B cell (primary cell): Measurements from ENCODE around the gene HNRNPH1. TPM values are rescaled to one million over a fixed set of nuclear protein-coding genes. Genes with fewer than 3 reads are reported as not detected.

Experiments used
- ATAC-seq: fragments of 200-7000 bp; cut with Tn5 transposase; one replicate; pipeline ENCODE4 v1.10.0; 2021; ENCODE audit warnings: low read depth, mild to moderate bottlenecking, moderate number of reproducible peaks, moderate library complexity
- CTCF ChIA-PET: fragments of 350-600 bp; sonication (Branson Sonifier 250); formaldehyde crosslinking; loops from one replicate; lab custom pipeline; 2021; ENCODE audit warnings: antibody characterized with exemption, inconsistent platforms; lab: Charles Lee
- POLR2A ChIA-PET: fragments of 350-600 bp; sonication (Branson Sonifier 250); formaldehyde crosslinking; loops from one replicate; lab custom pipeline; 2021; ENCODE audit warnings: antibody characterized with exemption; lab: Charles Lee
- DNase-seq: peaks from one replicate; pipeline ENCODE4 v3.0.0; 2013
- H2AFZ ChIP-seq: 2 replicates; pipeline ENCODE4 v1.6.1; 2012; ENCODE audit warnings: mild to moderate bottlenecking, low read depth, low read length; ENCODE audit not compliant: insufficient read depth, poor library complexity, severe bottlenecking
- H3K27ac ChIP-seq, 2 donors: 1 replicate in 1 of 2; 2 replicates in 1 of 2; pipeline ENCODE4 v1.5.1; 2012 to 2013; ENCODE audit warnings: low read length in 2 of 2, mild to moderate bottlenecking in 2 of 2, moderate library complexity in 1 of 2
- H3K27me3 ChIP-seq, 4 experiments: fragments of 200-600 bp in 1 of 4; sonication (generic) in 1 of 4; replicated peaks in 1 of 4; 1 replicate in 2 of 4; 2 replicates in 2 of 4; pipeline versions ENCODE4 v1.6.1 to v1.7.0; 2013 to 2016; ENCODE audit warnings: low read length in 3 of 4, mild to moderate bottlenecking in 2 of 4, mixed read lengths in 1 of 4, moderate library complexity in 1 of 4; ENCODE audit not compliant: insufficient read depth in 4 of 4, control insufficient read depth in 3 of 4; ENCODE audit errors: control extremely low read depth in 1 of 4
- H3K36me3 ChIP-seq, 2 experiments: replicated peaks in 1 of 2; 1 replicate in 1 of 2; 2 replicates in 1 of 2; pipeline versions ENCODE4 v1.6.1 to v1.7.1; 2013; ENCODE audit warnings: low read length in 1 of 2; ENCODE audit not compliant: insufficient read depth in 2 of 2, control insufficient read depth in 1 of 2; ENCODE audit errors: control extremely low read depth in 1 of 2, extremely low read depth in 1 of 2
- H3K4me1 ChIP-seq, 2 donors: fragments of 200-600 bp in 1 of 2; sonication (generic) in 1 of 2; 1 replicate in 1 of 2; 2 replicates in 1 of 2; pipeline versions ENCODE4 v1.5.1 to v1.6.1; 2013 to 2017; ENCODE audit warnings: low read length in 2 of 2; ENCODE audit not compliant: control insufficient read depth in 2 of 2, insufficient read depth in 2 of 2
- H3K4me2 ChIP-seq: replicated peaks from 2 replicates; pipeline ENCODE3; 2012; ENCODE audit warnings: mild to moderate bottlenecking, low read depth, low read length; ENCODE audit not compliant: poor library complexity, severe bottlenecking
- H3K4me3 ChIP-seq, 5 experiments: fragments of 200-600 bp in 1 of 5; sonication (generic) in 1 of 5; 1 replicate in 3 of 5; 2 replicates in 2 of 5; pipeline versions ENCODE4 v1.5.1 to v1.7.0; 2011 to 2016; ENCODE audit warnings: low read length in 4 of 5, mild to moderate bottlenecking in 4 of 5, low read depth in 2 of 5, control low read depth in 1 of 5, moderate library complexity in 1 of 5; ENCODE audit not compliant: insufficient read depth in 1 of 5; ENCODE audit errors: control extremely low read depth in 1 of 5, extremely low read depth in 1 of 5
- H3K79me2 ChIP-seq: fragments of 200-600 bp; sonication (generic); one replicate; pipeline ENCODE4 v1.6.0; 2016; ENCODE audit warnings: low read length; ENCODE audit not compliant: control insufficient read depth, insufficient read depth
- H3K9ac ChIP-seq: fragments of 200-600 bp; sonication (generic); 2 replicates; pipeline ENCODE4 v1.6.1; 2017; ENCODE audit warnings: mild to moderate bottlenecking, low read length, moderate library complexity
- H3K9me3 ChIP-seq, 3 donors: one replicate each; pipeline versions ENCODE4 v1.6.1 to v1.7.1; 2013; ENCODE audit warnings: low read length in 2 of 3; ENCODE audit not compliant: control insufficient read depth in 2 of 3, insufficient read depth in 1 of 3; ENCODE audit errors: control extremely low read depth in 1 of 3
- H4K20me1 ChIP-seq: 2 replicates; pipeline ENCODE4 v1.6.0; 2012; ENCODE audit warnings: mild to moderate bottlenecking, low read length; ENCODE audit not compliant: insufficient read depth, control insufficient read depth, poor library complexity, severe bottlenecking
- H3K27ac Mint-ChIP-seq: one replicate; pipeline ENCODE4 v1.8.0; 2021; ENCODE audit warnings: mixed read lengths
- H3K27me3 Mint-ChIP-seq: one replicate; pipeline ENCODE4 v1.8.0; 2021; ENCODE audit warnings: mixed read lengths
- H3K4me1 Mint-ChIP-seq: one replicate; pipeline ENCODE4 v1.8.0; 2021; ENCODE audit warnings: mixed read lengths
- H3K4me3 Mint-ChIP-seq: one replicate; pipeline ENCODE4 v1.8.0; 2021; ENCODE audit warnings: mixed read lengths
- H3K9me3 Mint-ChIP-seq: one replicate; pipeline ENCODE4 v1.8.0; 2022; ENCODE audit warnings: mixed read lengths; ENCODE audit not compliant: insufficient read depth
- CTCF ChIP-seq: fragments of 200-600 bp; IDR thresholded peaks from one replicate; pipeline ENCODE4 v1.8.0; 2022; ENCODE audit warnings: antibody characterized with exemption, mild to moderate bottlenecking
- EZH2 ChIP-seq: IDR thresholded peaks from 2 replicates; pipeline ENCODE4 v1.6.1; 2012; ENCODE audit warnings: borderline replicate concordance, low read depth, mild to moderate bottlenecking, moderate library complexity, low read length; ENCODE audit not compliant: insufficient read depth, poor library complexity, severe bottlenecking
- WGBS: methylation state at CpG from one replicate; pipeline ENCODE4 v1.1.5; 2013; ENCODE audit warnings: missing lambda C conversion rate; ENCODE audit not compliant: insufficient coverage; 5-methylcytosine and 5-hydroxymethylcytosine counted together
- intact Hi-C: fragments of 100-400 bp; cut with micrococcal nuclease; formaldehyde crosslinking; loops from one replicate; pipeline ENCODE4 v1.10.0; 2022
- polyA plus RNA-seq: library from polyadenylated mRNA; depleted of rRNA; stranded (reverse); fragments of >200 nt; gene quantifications from 2 replicates; pipeline ENCODE4 v1.2.3, GENCODE V29; 2012
- total RNA-seq, 2 donors: library from RNA; stranded (reverse); fragments of 120-200 nt in 1 of 2; gene quantifications; 1 replicate in 1 of 2; 2 replicates in 1 of 2; pipeline versions ENCODE4 v1.2.3 to v1.2.4, GENCODE V29; 2013 to 2022

The HNRNPH1 gene
- total and polyA plus RNA-seq, 2 donors (not counting 1 experiment from before 2014, with no cell fraction given) = 471 to 1,412 TPM

- H3K9me3 ChIP-seq = no peaks in the 10 kb centered on the region
- H3K27me3 ChIP-seq = no peaks in the 10 kb centered on the region
- peaks cover 14 to 25% of the 10 kb centered on the region in 2 donors for H3K4me1 ChIP-seq
- ATAC-seq (no peak), DNase-seq (no peak)
- H3K4me2 ChIP-seq = no peak overlapping the region
- peaks cover 23 to 97% of the 10 kb centered on the region in 2 experiments for H3K36me3 ChIP-seq
- H3K79me2 ChIP-seq = peaks cover 38% of the 10 kb centered on the region
- no peak overlapping the region for H3K9ac ChIP-seq
- H3K27ac ChIP-seq = no peak overlapping the region
- H4K20me1 ChIP-seq = peaks cover 94% of the 10 kb centered on the region
- POLR2A ChIA-PET = no interaction called here
- Mint-ChIP-seq H3K27me3 (no peaks in the 10 kb centered on the region), H3K9me3 (no peaks in the 10 kb centered on the region), H3K4me1 (peaks cover 35% of the 10 kb centered on the region), H3K4me3 (no peak overlapping the region), H3K27ac (no peak overlapping the region)
- H2AFZ ChIP-seq = no peak overlapping the region
- WGBS = 90% methylated on average over 2 of the region's 9 CpGs
- CTCF ChIA-PET = interaction anchor here (1.0 kb wide), 1 partner anchor 147 kb away, joined by 3 read pairs; no protein-coding TSS in a partner anchor
- H3K4me3 ChIP-seq = no peak overlapping the region
- intact Hi-C loops = no loop called here
- no peak for TF ChIP-seq EZH2
- no peak for TF ChIP-seq CTCF
These were observed 7.4 kb downstream of the HNRNPH1 start for GRCh38 chr5:179616002-179616594.

GRCh38 chr5:179615203-179615602 is 8.3 kb downstream of the HNRNPH1 start:
- peaks cover 26 to 97% of the 10 kb centered on the region in 2 experiments for H3K36me3 ChIP-seq
- H3K9ac ChIP-seq = no peak overlapping the region
- no CpG with 5 or more reads among the region's 2 CpGs for WGBS
- H4K20me1 ChIP-seq = peaks cover 94% of the 10 kb centered on the region
- H3K9me3 ChIP-seq = no peaks in the 10 kb centered on the region
- Mint-ChIP-seq H3K4me1 (peaks cover 26% of the 10 kb centered on the region), H3K27ac (no peak overlapping the region), H3K4me3 (no peak overlapping the region), H3K9me3 (no peaks in the 10 kb centered on the region), H3K27me3 (no peaks in the 10 kb centered on the region)
- no peak overlapping the region for H3K4me3 ChIP-seq
- intact Hi-C loops = no loop called here
- ChIA-PET CTCF (interaction anchor here (1.0 to 1.4 kb wide), 2 partner anchors 8 to 148 kb away, joined by 3 to 4 read pairs; partner anchors contain the start of gene HNRNPH1), POLR2A (interaction anchor here (1.2 kb wide), 1 partner anchor 8 kb away, joined by 4 read pairs; the partner anchor contains the start of gene HNRNPH1)
- DNase-seq = no peak
- H3K4me1 ChIP-seq = peaks cover 5 to 16% of the 10 kb centered on the region in 2 donors
- H3K4me2 ChIP-seq = no peak overlapping the region
- no peaks in the 10 kb centered on the region for H3K27me3 ChIP-seq
- H3K27ac ChIP-seq = no peak overlapping the region
- ATAC-seq = no peak
- H3K79me2 ChIP-seq = peaks cover 29% of the 10 kb centered on the region
- TF ChIP-seq EZH2 (no peak), CTCF (no peak)
- H2AFZ ChIP-seq = no peak overlapping the region
